HG03095 (cell line): ENCODE results near the gene PRAF2.
A peak's percentile ranks its signal among the peaks of the same experiment; 100 is the strongest.

Experiments used
- ATAC-seq: cut with Tn5 transposase; IDR thresholded peaks from one replicate; pipeline ENCODE4 v1.9.1; 2021; ENCODE audit warnings: moderate library complexity; ENCODE audit not compliant: unreplicated experiment

PRAF2 gene

GRCh38 chrX:49043220-49043986 lies 30.4 kb downstream of the PRAF2 start, which contains the start of gene TFE3:
TFE3 (minus strand) TSS chrX:49043357; CDS start chrX:49043226, 131 bp downstream.
- ATAC-seq: peak; percentile 83

- ATAC-seq: no peak
Measured at GRCh38 chrX:49042581-49043219, 31.1 kb downstream of the PRAF2 start.

- ATAC-seq: no peak
Measured at GRCh38 chrX:49041744-49042580, 31.8 kb downstream of the PRAF2 start.

DNA sequence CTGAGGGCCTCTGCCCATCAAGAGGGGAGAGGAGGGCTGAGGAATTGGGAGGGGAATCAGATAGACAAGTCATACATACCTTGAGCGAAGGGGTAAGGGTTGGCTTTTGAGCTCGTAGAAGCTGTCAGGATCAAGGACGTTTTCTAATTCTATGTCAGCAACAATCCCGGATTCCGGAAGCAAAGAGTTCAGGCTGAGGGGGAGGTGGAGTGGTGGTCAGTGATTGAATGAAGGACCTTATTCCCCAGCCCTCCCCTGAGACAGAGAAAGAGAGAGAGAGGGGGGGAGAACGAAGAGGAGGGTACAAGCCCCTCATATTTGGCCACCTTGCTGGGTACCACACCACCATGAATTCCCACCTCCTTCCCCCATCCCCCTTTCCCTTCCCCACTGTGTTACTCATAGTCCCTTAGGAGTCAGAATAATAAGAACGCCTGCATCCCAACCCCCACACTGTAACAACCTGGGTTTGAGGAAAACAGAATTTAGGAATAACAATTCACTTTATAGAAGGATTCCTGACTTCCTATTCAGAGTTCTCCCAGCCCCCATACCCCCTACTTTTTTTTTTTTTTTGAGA lies 33.3 kb downstream of the PRAF2 start:
- no peak for ATAC-seq

DNA sequence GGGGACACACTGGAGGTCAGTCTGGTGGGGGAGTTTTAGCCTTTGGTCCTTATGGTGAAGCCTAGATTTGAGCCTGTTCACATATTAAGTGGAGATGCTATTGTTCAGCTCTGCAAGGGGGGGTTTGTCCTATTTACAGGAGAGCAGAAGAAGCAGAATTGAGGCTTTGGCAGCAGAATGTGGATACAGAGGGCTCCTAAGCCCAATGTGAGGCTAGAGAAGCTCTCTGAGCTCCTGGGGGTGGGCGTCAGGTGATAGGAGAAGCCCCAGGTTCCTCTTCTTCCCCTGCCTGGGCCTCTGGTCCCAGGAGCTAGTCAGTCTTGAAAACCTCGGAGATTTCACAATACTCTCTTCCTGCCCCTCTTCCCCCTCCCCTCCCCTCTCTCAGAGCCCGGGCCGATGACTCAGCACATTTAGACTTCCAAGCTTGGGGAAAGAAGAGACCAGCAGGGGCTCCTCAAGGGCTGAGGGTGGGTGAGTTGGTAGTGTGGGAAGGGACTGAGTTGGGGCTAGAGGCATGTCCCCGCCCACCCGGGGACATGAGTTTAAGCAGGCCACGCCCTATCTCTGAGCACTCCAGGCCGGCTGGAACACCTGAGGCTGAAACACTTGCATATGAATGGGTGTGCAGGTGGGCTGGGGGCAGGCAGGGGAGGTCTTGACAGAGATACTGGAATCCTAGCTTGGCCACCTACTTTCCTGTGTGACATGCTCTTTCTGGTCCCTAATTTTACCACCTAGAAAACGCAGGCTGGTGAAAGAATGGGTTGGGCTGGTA lies 34.0 kb downstream of the PRAF2 start:
- ATAC-seq: no peak

GRCh38 chrX:49037883-49038475 lies 35.8 kb downstream of the PRAF2 start:
- no peak for ATAC-seq

DNA sequence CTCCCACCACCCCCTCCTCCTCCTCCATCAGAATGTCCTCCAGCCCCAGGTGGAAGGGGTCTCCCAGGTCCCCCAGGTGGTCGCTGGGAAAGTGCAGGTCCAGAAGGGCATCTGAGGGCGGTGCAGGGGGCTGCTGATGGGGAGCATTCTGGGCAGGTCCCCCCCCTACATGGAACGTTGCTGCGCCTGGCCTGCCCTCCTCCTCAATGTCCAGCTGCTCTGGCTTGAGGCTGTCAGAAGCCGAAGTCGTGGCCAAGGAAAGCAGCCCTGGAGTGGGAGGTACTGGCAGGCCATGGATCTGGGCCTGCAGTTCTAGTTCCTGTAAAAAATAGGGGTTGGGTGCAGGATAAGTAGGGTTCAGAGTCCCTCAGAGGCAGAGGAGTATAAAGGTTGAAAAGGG lies 43.5 kb downstream of the PRAF2 start:
- no peak for ATAC-seq

DNA sequence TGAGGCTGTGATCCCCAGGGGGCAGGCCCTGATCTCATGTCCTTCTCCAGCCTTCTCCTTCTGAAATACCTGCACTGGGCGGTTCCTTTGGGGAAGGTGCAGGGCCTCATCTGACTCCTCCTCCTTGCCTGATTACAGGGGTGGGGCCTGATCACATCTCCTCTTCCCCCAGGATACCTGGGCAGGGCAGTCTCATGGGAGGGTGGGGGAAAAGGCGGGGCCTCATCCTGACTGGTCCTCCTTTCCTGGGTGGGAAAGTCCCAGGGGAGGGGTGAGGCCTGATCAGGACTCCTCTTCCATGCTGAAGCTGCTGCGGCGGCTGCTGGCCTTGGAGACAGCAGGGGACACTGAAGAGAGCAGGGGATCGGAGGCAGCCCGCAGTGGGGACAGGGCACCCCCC lies 43.9 kb downstream of the PRAF2 start:
- no peak for ATAC-seq
